NCI-H2081 treated with DMSO at 0.1 percent for 48 hours (cell line): Measurements from ENCODE around the gene SLC28A3.
"Not testable (repeated sequence)": the region's sequence is repeated elsewhere in the genome, so short reads cannot be mapped to it uniquely, and the experiment has no call there.

Source experiments
- DNase-seq: peaks from one replicate; lab custom pipeline; 2025; lab: John Stamatoyannopoulos, UW

SLC28A3 gene

GRCh38 chr9:84340535-84340934 lies at the start of gene SLC28A3:
SLC28A3 (minus strand) TSS chr9:84340758; CDS start chr9:84340633, 125 bp downstream.
- DNase-seq = no peak

GRCh38 chr9:84390254-84390653 lies 49.7 kb upstream of the SLC28A3 start:
- DNase-seq = not testable (repeated sequence)

- DNase-seq = no peak
Measured at GRCh38 chr9:84387821-84388220, 47.3 kb upstream of the SLC28A3 start.

GRCh38 chr9:84386753-84387152 lies 46.2 kb upstream of the SLC28A3 start:
- DNase-seq = no peak

- DNase-seq = no peak
Measured at GRCh38 chr9:84385386-84386040, 45.0 kb upstream of the SLC28A3 start.

- DNase-seq = no peak
Measured at GRCh38 chr9:84384617-84385016, 44.1 kb upstream of the SLC28A3 start.

- no peak for DNase-seq
Measured at GRCh38 chr9:84383178-84383577, 42.6 kb upstream of the SLC28A3 start.

- DNase-seq = no peak
Measured at GRCh38 chr9:84382720-84383119, 42.2 kb upstream of the SLC28A3 start.

- no peak for DNase-seq
Measured at GRCh38 chr9:84381508-84381907, 41.0 kb upstream of the SLC28A3 start.

GRCh38 chr9:84379740-84380139 lies 39.2 kb upstream of the SLC28A3 start:
- no peak for DNase-seq

- no peak for DNase-seq
Measured at GRCh38 chr9:84375954-84376353, 35.4 kb upstream of the SLC28A3 start.

GRCh38 chr9:84374516-84374915 lies 34.0 kb upstream of the SLC28A3 start:
- DNase-seq = no peak

- no peak for DNase-seq
Measured at GRCh38 chr9:84374013-84374412, 33.5 kb upstream of the SLC28A3 start.

GRCh38 chr9:84371737-84372136 lies 31.2 kb upstream of the SLC28A3 start:
- no peak for DNase-seq

- no peak for DNase-seq
Measured at GRCh38 chr9:84368601-84369000, 28.0 kb upstream of the SLC28A3 start.

GRCh38 chr9:84367726-84368125 lies 27.2 kb upstream of the SLC28A3 start:
- not testable (repeated sequence) for DNase-seq

GRCh38 chr9:84366683-84367082 lies 26.1 kb upstream of the SLC28A3 start:
- DNase-seq = no peak

- DNase-seq = not testable (repeated sequence)
Measured at GRCh38 chr9:84364894-84365490, 24.4 kb upstream of the SLC28A3 start.

- DNase-seq = no peak
Measured at GRCh38 chr9:84361645-84362044, 21.1 kb upstream of the SLC28A3 start.

- DNase-seq = no peak
Measured at GRCh38 chr9:84357275-84357674, 16.7 kb upstream of the SLC28A3 start.

GRCh38 chr9:84354035-84354434 lies 13.5 kb upstream of the SLC28A3 start:
- no peak for DNase-seq

GRCh38 chr9:84349671-84350070 lies 9.1 kb upstream of the SLC28A3 start:
- no peak for DNase-seq

- no peak for DNase-seq
Measured at GRCh38 chr9:84343111-84343521, 2.6 kb upstream of the SLC28A3 start.

GRCh38 chr9:84339962-84340361 lies 596 bp downstream of the SLC28A3 start:
- no peak for DNase-seq
